NCI-H510A (cell line): Measurements from ENCODE around the gene NUDT2.
"Not testable (repeated sequence)": the region's sequence is repeated elsewhere in the genome, so short reads cannot be mapped to it uniquely, and the experiment has no call there.

Experiments used
- DNase-seq: peaks from one replicate; lab custom pipeline; 2025; lab: John Stamatoyannopoulos, UW

Gene NUDT2

DNA sequence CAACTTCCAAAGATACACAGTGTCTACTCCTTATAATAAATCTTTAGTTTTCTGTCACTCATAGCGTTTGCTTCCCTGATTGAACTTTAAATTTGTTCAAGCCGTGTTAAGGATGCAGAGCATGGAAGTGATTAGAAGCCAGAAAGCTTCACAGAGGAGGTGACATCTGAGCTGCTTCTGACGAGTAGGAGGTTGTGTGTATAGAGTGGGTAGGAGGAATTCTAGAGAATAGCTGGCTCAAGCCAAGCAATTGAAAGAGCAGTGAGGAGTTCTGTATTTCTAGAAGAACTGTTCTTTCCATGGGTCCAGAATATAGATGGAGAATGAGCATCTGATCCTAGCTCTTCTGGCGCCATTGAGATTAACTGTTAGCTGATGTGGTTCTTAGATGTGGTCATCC, 6.0 kb downstream of the NUDT2 start:
- no peak for DNase-seq

DNA sequence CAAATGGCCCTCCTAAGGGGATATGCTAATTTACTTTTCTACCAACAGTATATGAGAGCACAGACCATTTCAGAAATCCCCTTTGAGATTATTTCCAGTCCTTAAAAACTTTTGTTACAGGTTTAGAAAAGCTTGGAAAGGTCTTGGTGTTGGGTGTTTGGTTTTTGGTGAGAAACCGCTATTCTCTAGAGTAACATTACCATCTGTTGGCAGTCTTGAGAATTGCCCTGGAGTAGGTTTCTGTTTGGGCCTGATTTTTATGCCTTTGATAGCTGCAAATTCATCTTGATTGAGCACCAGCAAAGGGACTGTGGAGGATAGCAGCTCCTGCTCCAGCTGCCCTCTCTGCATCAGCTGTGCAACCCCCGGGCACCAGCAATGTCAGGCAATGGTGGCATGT, 8.0 kb downstream of the NUDT2 start:
- no peak for DNase-seq

DNA sequence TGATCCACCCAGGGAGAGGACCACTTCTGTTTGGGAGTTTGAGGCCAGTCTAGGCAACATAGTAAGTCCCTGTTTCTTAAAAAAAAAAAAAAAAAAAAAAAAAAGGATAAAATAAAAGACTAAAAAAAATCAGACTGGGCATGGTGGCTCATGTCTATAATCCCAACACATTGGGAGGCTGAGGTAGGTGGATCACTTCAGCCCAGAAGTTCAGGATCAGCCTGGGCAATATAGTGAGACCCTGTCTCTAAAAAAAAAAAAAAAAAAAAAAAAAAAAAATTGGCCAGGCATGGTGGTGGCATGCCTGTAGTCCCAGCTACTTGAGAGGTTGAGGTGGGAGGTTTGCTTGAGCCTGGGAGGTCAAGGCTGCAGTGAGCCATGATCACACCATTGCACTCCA, 8.7 kb downstream of the NUDT2 start:
- DNase-seq: not testable (repeated sequence)

DNA sequence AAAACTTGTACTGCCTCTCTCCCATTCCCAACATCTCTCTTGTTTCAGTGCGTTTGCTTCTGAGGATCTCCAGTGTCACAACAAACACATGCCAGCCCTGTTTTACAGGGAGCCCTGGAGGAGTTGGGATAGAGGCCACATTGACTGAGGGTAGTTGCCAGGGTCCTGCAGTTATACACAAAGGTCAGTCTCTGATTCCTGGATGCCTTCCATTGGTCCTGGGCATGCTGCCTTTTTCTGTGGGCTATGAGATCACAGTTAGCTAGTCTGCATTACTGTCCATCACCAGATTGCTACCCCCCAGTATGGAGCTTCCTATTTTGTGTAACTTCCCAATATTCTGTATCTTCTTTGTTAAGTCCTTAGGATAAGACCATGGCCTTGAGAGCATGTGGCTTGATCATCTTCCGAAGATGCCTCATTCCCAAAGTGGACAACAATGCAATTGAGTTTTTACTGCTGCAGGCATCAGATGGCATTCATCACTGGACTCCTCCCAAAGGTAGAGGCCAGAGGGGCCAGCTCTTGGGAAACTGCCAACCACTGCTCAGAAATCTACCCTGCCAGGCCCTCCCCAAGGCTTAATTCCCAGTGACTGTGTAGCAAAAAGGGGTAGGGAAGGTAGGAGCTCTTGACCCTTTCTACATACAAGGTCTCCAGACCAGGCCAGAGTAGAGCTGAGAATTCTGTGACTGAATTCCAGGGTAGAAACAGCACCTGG, 9.5 kb downstream of the NUDT2 start:
- no peak for DNase-seq

DNA sequence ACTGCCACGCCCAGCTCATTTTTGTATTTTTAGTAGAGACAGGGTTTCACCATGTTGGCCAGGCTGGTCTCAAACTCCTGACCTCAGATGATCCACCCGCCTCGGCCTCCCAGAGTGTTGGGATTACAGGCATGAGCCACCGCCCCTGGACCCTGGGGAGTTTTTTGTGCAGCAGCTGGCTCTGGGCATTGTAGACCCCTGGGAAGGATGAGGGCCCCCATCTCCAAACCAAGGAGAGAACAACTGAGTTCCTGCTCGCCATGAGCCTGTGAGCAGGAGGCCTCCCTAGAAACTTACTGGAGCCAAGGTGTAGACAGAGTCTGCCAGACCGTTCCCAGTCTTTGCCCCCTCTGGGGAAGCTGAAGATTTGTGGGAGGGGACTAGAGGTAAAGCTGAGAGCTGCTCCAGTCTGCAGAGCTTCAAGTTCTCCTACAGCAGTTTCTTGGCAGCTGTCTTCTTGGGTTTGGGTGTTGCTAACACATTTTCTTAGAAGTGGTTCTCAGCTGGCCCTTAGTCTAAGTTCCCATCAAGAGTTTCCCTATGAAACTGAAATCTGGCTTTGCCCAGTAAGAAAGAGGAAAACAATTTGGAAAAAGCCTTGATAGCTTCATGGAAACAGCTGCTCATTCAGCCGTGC, 12.4 kb downstream of the NUDT2 start:
- no peak for DNase-seq

DNA sequence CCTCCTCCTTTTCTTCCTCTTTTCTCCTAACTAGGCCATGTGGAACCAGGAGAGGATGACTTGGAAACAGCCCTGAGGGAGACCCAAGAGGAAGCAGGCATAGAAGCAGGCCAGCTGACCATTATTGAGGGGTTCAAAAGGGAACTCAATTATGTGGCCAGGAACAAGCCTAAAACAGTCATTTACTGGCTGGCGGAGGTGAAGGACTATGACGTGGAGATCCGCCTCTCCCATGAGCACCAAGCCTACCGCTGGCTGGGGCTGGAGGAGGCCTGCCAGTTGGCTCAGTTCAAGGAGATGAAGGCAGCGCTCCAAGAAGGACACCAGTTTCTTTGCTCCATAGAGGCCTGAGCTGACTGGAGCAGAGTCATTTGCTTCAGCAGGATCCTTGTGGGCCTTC, 13.7 kb downstream of the NUDT2 start:
- DNase-seq: no peak

DNA sequence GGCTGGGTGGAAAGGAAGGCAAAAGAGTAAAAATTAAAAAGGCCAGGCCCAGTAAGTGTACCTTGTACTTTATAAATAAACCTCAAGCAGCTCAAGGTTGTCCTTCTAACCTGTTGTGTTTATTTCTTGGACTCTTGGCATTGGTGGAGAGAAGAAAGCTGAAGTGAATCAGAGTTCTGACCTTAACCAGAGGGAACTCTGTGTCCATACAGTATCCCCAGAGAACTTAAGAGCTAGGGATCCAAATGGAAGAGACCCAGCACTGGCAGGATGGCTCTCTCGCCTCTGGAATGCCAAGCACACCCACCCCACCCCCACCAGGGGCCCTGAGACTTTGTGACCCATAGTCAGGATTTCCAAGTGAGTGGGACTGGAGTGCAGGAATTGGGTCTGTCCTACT, 14.2 kb downstream of the NUDT2 start:
- no peak for DNase-seq

DNA sequence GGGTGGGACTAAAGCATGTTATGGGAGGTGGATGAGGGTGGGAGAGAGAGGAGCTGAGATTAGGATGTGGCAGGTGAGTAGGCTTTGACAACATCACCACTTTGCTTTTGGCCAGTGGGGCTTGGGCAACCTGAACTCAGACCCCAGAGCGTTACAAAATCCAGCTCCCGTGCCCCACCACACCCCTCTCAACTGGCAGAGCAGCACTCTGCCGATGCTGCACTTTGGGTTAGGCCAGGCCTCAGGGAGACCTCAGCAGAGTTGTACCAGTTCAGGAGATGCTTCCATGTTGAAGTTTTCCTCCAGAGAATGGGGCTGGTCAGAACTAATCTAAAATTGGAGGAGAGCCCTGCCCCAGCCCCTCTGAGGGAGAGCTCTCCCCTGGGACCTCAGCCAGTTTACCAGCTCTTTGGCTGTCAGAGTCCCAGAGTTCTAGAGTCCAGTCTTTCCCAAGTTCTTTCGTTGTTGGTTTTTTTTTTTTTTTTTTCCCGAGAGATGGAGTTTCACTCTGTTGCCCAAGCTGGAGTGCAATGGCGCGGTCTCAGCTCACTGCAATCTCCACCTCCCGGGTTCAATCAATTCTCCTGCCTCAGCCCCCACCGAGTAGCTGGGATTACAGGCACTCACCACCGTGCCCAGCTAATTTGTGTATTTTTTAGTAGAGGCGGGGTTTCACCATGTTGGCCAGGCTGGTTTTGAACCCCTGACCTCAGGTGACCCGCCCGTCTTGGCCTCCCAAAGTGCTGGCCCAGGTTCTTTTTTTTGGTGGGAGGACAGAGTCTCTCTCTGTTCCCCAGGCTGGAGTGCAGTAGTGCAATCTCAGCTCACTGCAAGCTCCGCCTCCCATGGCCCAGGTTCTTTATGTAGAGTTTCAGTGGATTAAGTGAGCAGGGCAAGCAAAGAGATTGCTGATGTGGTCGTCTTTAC, 17.8 kb downstream of the NUDT2 start:
- DNase-seq: no peak

DNA sequence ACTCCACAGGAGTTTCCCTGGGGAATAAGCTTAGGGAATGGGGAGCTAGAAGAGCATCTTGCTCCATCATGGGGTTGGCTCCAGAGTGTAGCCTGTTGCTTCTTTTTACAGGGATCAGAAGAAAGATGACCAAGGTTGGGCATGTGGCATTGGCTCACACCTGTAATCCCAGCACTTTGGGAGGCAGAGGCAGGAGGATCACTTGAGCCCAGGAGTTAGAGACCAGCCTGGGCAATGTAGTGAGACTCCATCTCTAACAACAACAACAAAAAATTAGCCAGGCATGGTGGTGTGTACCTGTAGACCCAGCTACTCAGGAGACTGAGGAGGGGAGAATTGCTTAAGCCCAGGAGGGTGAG, 18.4 kb downstream of the NUDT2 start:
- DNase-seq: no peak

DNA sequence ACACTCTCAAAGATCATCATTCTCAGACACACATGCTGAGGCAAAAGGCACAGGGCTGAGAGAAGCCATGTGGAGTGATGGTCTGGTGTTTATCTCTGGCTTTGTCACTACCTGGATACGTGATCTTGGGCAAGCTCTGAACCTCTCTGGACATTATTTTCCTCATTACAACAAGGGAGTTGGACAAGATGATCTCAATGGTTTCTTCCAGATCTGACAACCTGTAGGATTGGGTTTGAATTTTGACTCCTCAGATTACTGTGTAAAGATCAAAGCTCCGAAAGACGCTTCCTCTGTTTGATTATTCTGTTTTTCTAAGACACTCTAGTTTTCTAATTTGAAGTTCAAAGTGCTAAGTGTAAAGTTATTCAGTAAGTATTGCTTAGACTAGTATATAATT, 20.0 kb downstream of the NUDT2 start:
- no peak for DNase-seq

DNA sequence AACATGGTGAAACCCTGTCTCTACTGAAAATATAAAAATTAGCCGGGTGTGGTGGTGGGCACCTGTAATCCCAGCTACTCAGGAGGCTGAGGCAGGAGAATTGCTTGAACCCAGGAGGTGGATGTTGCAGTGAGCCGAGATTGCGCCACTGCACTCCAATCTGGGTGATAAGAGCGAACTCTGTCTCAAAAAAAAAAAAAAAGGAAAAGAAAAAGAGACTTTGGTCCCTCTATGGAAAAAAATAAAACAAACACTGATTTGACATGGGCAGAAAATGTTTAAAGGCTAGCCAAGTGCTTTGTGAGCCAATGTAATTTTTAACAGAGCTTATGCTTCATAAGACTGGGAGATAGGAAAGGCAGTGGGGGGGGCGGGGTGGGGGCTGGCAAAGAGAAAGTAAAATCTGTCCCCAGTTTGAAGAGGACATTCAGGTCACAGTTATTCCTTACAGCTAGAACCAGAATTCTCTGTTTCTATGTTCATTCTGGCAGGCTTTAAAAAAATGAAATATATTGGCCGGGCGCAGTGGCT, 22.8 kb downstream of the NUDT2 start:
- DNase-seq: not testable (repeated sequence)

DNA sequence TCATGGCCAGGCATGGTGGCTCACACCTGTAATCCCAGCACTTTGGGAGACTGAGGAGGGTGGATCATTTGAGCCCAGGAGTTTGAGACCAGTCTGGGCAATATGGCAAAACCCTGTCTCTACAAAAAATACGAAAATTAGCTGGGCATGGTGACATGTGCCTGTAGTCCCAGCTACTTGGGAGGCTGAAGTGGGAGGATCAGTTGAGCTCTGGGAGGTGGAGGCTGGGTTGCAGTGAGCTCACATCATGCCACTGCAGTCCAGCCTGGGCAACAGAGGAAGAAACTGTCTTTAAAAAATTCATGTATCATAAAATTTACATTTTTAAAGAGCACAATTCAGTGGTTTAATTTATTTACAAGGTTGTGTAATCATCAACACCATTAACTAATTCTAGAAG, 23.6 kb downstream of the NUDT2 start:
- not testable (repeated sequence) for DNase-seq

DNA sequence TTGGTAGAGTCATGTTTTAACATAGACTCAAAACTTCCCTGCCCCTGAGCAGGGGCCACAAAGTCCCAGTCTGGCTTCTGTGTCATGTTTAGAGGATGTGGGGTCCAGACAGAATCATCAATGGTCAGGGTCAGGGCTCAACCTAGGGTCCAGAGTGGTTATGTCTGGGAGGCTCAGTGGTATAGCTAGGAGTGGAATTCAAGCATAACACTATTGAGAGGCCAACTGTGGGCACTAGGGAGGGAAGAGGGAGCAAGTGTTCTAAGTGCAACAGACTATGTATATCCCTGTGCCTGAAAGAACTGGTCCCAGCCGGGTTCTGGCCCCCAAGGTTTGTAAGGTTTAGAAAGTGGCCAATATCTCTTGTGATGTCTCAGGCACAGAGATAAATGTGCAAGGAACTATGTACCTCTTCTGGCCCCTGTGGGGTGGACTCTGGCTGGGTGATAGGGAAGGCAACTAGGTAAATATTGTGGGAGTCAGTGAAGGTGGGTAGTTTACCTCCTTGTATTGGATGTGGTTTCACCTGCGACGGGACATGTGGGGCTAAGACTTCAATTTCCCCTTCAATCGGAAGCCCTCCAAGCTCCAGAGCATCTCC, 33.3 kb downstream of the NUDT2 start:
- DNase-seq: no peak

DNA sequence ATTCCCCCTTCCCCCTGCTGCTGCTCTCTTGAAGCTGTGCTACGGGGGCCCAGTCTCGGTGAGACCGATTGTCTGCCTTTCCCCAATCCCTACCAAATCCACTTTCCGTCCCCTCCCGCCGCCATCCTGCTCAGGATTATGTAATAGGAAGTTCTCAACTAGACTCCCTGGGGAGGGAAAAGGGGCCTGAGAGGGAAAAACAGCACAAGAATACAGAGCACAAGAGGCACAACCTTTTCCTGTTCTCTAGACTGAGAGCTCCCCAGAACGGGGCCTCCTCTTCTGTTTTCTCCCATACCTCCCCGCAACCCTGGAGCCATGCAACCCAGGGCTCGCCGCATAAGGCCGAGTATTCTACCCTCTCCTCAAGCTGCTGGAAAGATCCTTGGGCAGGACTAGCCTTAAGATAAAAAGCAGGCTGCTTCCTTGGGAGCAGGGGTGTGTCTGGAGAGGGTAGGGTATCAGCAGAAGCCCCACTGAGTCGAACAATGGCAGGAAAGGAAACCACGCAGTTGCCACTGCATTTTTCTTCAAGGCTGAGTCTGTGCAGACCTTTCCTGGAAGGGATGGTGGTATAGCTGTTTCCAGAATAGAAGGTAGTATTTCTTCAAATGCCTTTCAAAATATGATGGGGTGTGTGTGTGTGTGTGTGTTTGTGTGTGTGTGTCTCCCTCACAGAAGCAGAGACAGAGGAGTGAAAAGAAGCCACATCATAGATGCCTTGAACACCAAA, 34.4 kb downstream of the NUDT2 start:
- DNase-seq: no peak

DNA sequence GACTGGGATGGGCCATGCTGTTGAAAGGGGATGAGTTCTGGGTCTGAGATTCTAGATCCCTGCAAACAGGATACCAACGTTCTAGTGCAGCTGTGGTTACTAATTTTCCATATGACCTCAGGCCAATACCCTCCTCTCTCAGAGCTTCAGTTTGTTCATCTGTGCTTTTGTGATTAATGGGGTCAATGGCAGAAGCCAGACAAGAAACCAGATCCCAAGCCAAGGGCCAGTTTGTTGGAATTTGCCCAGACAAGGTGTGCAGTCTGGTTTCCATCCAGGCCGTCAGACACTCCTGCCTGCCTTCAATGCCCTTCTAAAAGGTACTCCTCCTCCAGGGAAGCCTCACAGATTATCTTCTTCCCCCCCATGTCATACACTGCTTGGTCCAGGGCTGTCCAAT, 35.9 kb downstream of the NUDT2 start:
- DNase-seq: no peak

DNA sequence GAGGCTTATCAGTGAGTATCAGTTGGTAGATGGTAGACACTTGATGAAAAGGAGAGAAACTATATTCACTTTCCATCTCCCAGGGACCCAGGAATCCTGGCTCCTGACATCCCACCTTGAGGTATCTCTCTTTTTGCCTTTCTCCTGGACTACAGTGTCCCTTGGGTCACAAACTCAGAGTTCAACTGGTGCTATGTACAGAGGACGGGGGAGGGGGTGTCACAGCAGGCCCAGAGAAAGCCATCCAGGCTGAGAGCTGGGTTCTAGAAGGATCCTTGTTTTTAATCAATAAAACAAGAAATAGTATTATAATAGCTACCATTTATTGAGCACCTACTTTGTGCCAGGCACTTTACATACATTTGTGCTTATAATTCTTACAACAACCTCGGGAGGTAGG, 37.0 kb downstream of the NUDT2 start:
- no peak for DNase-seq

DNA sequence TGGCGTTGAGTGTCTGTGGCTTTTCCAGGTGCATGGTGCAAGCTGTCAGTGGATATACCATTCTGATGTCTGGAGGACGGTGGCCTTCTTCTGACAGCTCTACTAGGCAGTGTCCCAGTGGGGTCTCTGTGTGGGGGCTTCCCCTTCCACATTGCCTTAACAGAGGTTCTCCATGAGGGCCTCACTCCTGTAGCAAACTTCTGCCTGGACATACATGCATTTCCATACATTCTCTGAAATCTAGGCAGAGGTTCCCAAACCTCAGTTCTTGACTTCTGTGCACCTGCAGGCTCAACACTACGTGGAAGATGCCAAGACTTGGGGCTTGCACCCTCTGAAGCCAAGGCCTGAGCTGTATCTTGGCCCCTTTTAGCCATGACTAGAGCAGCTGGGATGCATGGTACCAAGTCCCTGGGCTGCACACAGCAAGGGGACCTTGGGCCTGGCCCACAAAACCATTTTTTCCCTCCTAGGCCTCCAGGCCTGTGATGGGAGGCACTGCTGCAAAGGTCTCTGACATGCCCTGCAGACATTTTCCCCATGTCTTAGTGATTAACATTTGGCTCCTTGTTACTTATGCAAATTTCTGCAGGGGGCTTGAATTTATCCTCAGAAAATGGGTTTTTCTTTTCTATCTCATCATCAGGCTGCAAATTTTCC, 38.5 kb downstream of the NUDT2 start:
- DNase-seq: not testable (repeated sequence)

DNA sequence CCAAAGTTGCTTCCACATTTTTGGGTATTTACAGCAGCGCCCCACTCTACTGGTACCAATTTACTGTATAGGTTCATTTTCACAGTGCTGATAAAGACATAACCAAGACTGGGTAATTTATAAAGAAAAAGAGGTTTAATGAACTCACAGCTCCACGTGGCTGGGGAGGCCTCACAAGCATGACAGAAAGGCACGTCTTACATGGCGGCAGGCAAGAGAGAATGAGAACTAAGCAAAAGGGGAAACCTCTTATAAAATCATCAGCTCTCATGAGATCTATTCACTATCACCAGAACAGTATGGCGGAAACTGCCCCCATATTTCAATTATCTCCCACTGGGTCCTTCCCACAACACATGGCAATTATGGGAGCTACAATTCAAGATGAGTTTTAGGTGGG, 39.4 kb downstream of the NUDT2 start:
- DNase-seq: not testable (repeated sequence)

DNA sequence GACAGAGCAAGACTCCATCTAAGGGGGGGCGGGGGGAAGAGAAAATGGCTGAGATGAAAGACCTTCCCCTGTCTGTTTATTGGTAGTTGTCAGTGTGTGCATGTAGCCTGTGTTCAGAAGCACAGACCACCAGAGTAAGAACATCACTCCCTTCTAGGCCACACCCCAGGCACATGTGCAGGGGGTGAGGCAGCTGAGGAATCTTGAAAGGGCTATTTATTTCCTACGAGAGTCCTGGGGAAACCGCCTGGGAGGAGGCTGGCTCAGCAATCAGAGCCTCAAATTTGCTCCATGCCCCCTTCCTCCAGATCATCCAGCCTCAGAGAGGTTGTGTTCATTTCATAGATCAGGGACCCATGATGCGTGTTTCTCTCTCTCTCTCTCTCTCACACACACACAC, 40.3 kb downstream of the NUDT2 start:
- DNase-seq: no peak

DNA sequence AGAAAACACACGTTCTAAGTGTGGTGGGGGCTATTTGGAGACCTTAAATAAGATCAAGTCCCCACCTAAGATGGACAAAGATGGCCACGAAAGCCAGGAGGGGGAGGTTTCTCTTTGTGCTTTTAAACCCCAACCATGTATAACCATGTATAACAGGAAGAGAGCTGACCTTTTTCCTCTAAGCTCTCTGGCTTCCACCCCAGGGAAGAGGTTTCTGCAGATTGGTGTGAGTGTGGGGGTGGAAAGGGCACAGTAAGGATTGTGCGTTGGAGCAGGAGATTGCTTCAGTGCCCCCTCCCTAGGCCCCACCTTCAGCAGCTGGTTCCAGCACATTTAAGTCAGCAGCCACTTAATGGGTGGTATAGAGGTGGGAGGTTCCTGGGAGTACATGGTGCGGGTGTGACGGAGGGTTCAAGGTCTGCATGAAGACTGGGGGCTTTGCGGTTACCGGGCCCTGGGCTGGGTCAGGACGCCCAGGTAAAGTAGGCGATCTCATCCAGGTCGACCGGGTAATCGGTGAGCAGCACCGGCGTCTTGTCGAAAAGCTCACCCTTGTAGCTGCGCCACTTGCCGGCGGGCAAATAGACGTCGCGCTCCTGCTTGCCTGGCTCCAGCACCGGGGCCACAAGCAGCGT, 41.1 kb downstream of the NUDT2 start:
- no peak for DNase-seq
